Endothelial cell of umbilical vein (primary cell): Measurements from ENCODE around the gene RNGTT.

Experiments used
- CTCF ChIP-seq, 2 donors: IDR thresholded peaks; 1 replicate in 1 of 2; 2 replicates in 1 of 2; pipeline ENCODE4 v1.5.1; 2011; ENCODE audit warnings: low read length in 2 of 2, mild to moderate bottlenecking in 2 of 2, moderate library complexity in 2 of 2, control low read depth in 1 of 2, inconsistent platforms in 1 of 2, low read depth in 1 of 2; ENCODE audit not compliant: insufficient read depth in 1 of 2; ENCODE audit errors: extremely low read depth in 1 of 2
- EZH2 ChIP-seq: IDR thresholded peaks from 2 replicates; pipeline ENCODE4 v1.6.1; 2012; ENCODE audit warnings: borderline replicate concordance, low read depth, mild to moderate bottlenecking, moderate library complexity, low read length, inconsistent platforms; ENCODE audit not compliant: severe bottlenecking
- FOS ChIP-seq: IDR thresholded peaks from 2 replicates; pipeline ENCODE4 v1.6.1; 2011; ENCODE audit warnings: mild to moderate bottlenecking, low read length, moderate library complexity, borderline replicate concordance; ENCODE audit not compliant: insufficient read depth
- GATA2 ChIP-seq: IDR thresholded peaks from 2 replicates; pipeline ENCODE4 v1.7.0; 2011; ENCODE audit warnings: low read depth, mild to moderate bottlenecking, moderate library complexity, mixed read lengths, low read length; ENCODE audit not compliant: insufficient read length, insufficient read depth
- JUN ChIP-seq: IDR thresholded peaks from 2 replicates; pipeline ENCODE4 v1.6.1; 2011; ENCODE audit warnings: borderline replicate concordance, low read depth; ENCODE audit not compliant: insufficient read length, insufficient read depth
- POLR2A ChIP-seq: IDR thresholded peaks from 2 replicates; pipeline ENCODE4 v1.6.1; 2012; ENCODE audit warnings: low read depth, mild to moderate bottlenecking, control low read depth, low read length
- POLR2AphosphoS5 ChIP-seq: IDR thresholded peaks from 2 replicates; pipeline ENCODE4 v1.6.1; 2012; ENCODE audit warnings: low read depth, mild to moderate bottlenecking, control low read depth, low read length, moderate library complexity; ENCODE audit not compliant: insufficient read depth
- TF ChIP-seq, protein P1 (sequence below): IDR thresholded peaks from 2 replicates; pipeline ENCODE4 v1.6.1; 2011; ENCODE audit not compliant: insufficient read depth, insufficient read length

GRCh38 chr6:88561034-88561953 is 402.1 kb downstream of the RNGTT start:
- TF ChIP-seq CTCF (IDR thresholded peaks at IDR 0.05; ENCODE audit: extremely low read depth in 1 of 2, insufficient read depth in 1 of 2, low read depth in 1 of 2, low read length in 2 of 2) (no peak), POLR2A (no peak), JUN (no peak), EZH2 (no peak), GATA2 (no peak), POLR2AphosphoS5 (no peak), FOS (no peak)
- TF ChIP-seq, protein P1, sequence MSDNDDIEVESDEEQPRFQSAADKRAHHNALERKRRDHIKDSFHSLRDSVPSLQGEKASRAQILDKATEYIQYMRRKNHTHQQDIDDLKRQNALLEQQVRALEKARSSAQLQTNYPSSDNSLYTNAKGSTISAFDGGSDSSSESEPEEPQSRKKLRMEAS: no peak
